H9 (cell line): ENCODE measurements around the gene TTC33. TPM values are rescaled to one million over a fixed set of nuclear protein-coding genes. Genes with fewer than 3 reads are reported as not detected.

Experiments used
- DNase-seq: peaks from one replicate; pipeline ENCODE4 v3.0.0-alpha.2; 2017
- H2AFZ ChIP-seq: one replicate; pipeline ENCODE4 v1.6.1; 2013; ENCODE audit warnings: mild to moderate bottlenecking, low read length, control low read depth, moderate library complexity
- H2AK5ac ChIP-seq: 2 replicates; pipeline ENCODE4 v1.6.1; 2013; ENCODE audit warnings: low read length, control low read depth, mixed read lengths; ENCODE audit not compliant: insufficient read length
- H2BK120ac ChIP-seq: one replicate; pipeline ENCODE4 v1.6.1; 2013; ENCODE audit warnings: low read depth, mild to moderate bottlenecking, low read length, control low read depth, inconsistent platforms; ENCODE audit not compliant: poor library complexity, severe bottlenecking
- H2BK12ac ChIP-seq: 2 replicates; pipeline ENCODE4 v1.6.1; 2013; ENCODE audit warnings: low read length, control low read depth, mixed read lengths, low read depth; ENCODE audit not compliant: insufficient read length
- H2BK15ac ChIP-seq: 2 replicates; pipeline ENCODE4 v1.6.1; 2013; ENCODE audit warnings: low read depth, low read length, control low read depth
- H2BK20ac ChIP-seq: one replicate; pipeline ENCODE4 v1.6.1; 2013; ENCODE audit warnings: low read depth, mild to moderate bottlenecking, low read length, control low read depth, inconsistent platforms; ENCODE audit not compliant: poor library complexity, severe bottlenecking
- H2BK5ac ChIP-seq: 2 replicates; pipeline ENCODE4 v1.6.1; 2013; ENCODE audit warnings: low read length, control low read depth, mixed read lengths; ENCODE audit not compliant: insufficient read length
- H3K14ac ChIP-seq: 2 replicates; pipeline ENCODE4 v1.6.1; 2013; ENCODE audit warnings: low read length, control low read depth; ENCODE audit not compliant: insufficient read depth
- H3K18ac ChIP-seq: 2 replicates; pipeline ENCODE4 v1.6.1; 2013; ENCODE audit warnings: low read depth, mild to moderate bottlenecking, mixed read lengths, low read length, control low read depth; ENCODE audit not compliant: insufficient read length
- H3K23ac ChIP-seq: 2 replicates; pipeline ENCODE4 v1.6.1; 2013; ENCODE audit warnings: low read length, control low read depth, mixed read lengths, low read depth; ENCODE audit not compliant: insufficient read length
- H3K23me2 ChIP-seq: 2 replicates; pipeline ENCODE4 v1.6.1; 2013; ENCODE audit warnings: low read depth, mild to moderate bottlenecking, mixed read lengths, low read length, control low read depth; ENCODE audit not compliant: insufficient read length, poor library complexity, severe bottlenecking
- H3K27ac ChIP-seq: 2 replicates; pipeline ENCODE4 v1.5.1; 2013; ENCODE audit warnings: low read length, control low read depth, mixed read lengths, low read depth; ENCODE audit not compliant: insufficient read length
- H3K27me3 ChIP-seq: 2 replicates; pipeline ENCODE4 v1.6.1; 2013; ENCODE audit warnings: low read length, control low read depth, inconsistent platforms; ENCODE audit not compliant: insufficient read depth
- H3K4ac ChIP-seq: 2 replicates; pipeline ENCODE4 v1.6.1; 2013; ENCODE audit warnings: low read depth, mild to moderate bottlenecking, control low read depth, inconsistent platforms, low read length, moderate library complexity
- H3K4me1 ChIP-seq: 2 replicates; pipeline ENCODE4 v1.6.1; 2013; ENCODE audit warnings: low read length, control low read depth, inconsistent platforms; ENCODE audit not compliant: insufficient read depth
- H3K4me2 ChIP-seq: 2 replicates; pipeline ENCODE4 v1.6.1; 2013; ENCODE audit warnings: low read length, control low read depth, mixed read lengths; ENCODE audit not compliant: insufficient read length, insufficient read depth
- H3K56ac ChIP-seq: 2 replicates; pipeline ENCODE4 v1.6.1; 2013; ENCODE audit warnings: low read depth, mild to moderate bottlenecking, mixed read lengths, low read length, control low read depth; ENCODE audit not compliant: insufficient read length
- H3K79me1 ChIP-seq: 2 replicates; pipeline ENCODE4 v1.6.1; 2013; ENCODE audit warnings: low read depth, mild to moderate bottlenecking, moderate library complexity, low read length, control low read depth, inconsistent platforms; ENCODE audit not compliant: insufficient read depth, poor library complexity, severe bottlenecking
- H3K79me2 ChIP-seq: 2 replicates; pipeline ENCODE4 v1.6.1; 2013; ENCODE audit warnings: low read length, control low read depth, inconsistent platforms; ENCODE audit not compliant: insufficient read depth
- H3K9ac ChIP-seq: 2 replicates; pipeline ENCODE4 v1.6.1; 2013; ENCODE audit warnings: low read length, control low read depth, mixed read lengths; ENCODE audit not compliant: insufficient read length; ENCODE audit errors: extremely low read depth
- H3K9me3 ChIP-seq: one replicate; pipeline ENCODE4 v1.6.1; 2013; ENCODE audit warnings: low read depth, low read length, inconsistent platforms; ENCODE audit not compliant: control insufficient read depth
- H3T11ph ChIP-seq: one replicate; pipeline ENCODE4 v1.6.1; 2013; ENCODE audit warnings: mild to moderate bottlenecking, low read length, control low read depth, inconsistent platforms
- H4K20me1 ChIP-seq: one replicate; pipeline ENCODE4 v1.6.1; 2013; ENCODE audit not compliant: control insufficient read depth, insufficient read length, insufficient read depth
- H4K5ac ChIP-seq: 2 replicates; pipeline ENCODE4 v1.6.1; 2013; ENCODE audit warnings: low read depth, mild to moderate bottlenecking, mixed read lengths, low read length, control low read depth; ENCODE audit not compliant: insufficient read length
- H4K8ac ChIP-seq: replicated peaks from 2 replicates; pipeline ENCODE4 v1.6.1; 2013; ENCODE audit warnings: low read length, control low read depth, mixed read lengths, low read depth; ENCODE audit not compliant: insufficient read length
- H4K91ac ChIP-seq: 2 replicates; pipeline ENCODE4 v1.6.1; 2013; ENCODE audit warnings: low read depth, mild to moderate bottlenecking, moderate library complexity, mixed read lengths, low read length, control low read depth; ENCODE audit not compliant: insufficient read length
- H3K27ac Mint-ChIP-seq, 3 experiments: 2 replicates in 2 of 3; 3 replicates in 1 of 3; pipeline ENCODE4 v1.8.0; 2020 to 2021; ENCODE audit warnings: mixed read lengths in 3 of 3, mild to moderate bottlenecking in 1 of 3, moderate library complexity in 1 of 3
- H3K27me3 Mint-ChIP-seq: 2 replicates; pipeline ENCODE4 v1.8.0; 2021; ENCODE audit warnings: low read depth, mild to moderate bottlenecking, moderate library complexity, mixed read lengths
- H3K36me3 Mint-ChIP-seq, 3 experiments: 2 replicates in 2 of 3; 3 replicates in 1 of 3; pipeline ENCODE4 v1.8.0; 2020 to 2021; ENCODE audit warnings: low read depth in 3 of 3, mixed read lengths in 3 of 3; ENCODE audit not compliant: insufficient read depth in 1 of 3
- H3K4me1 Mint-ChIP-seq, 2 experiments: 2 replicates each; pipeline ENCODE4 v1.8.0; 2020; ENCODE audit warnings: mixed read lengths in 2 of 2
- H3K4me3 Mint-ChIP-seq, 2 experiments: 2 replicates in 1 of 2; 3 replicates in 1 of 2; pipeline ENCODE4 v1.8.0; 2020 to 2021; ENCODE audit warnings: mild to moderate bottlenecking in 2 of 2, mixed read lengths in 2 of 2, moderate library complexity in 1 of 2
- H3K9me3 Mint-ChIP-seq, 2 experiments: 2 replicates in 1 of 2; 3 replicates in 1 of 2; pipeline ENCODE4 v1.8.0; 2020; ENCODE audit warnings: mild to moderate bottlenecking in 2 of 2, mixed read lengths in 2 of 2, moderate library complexity in 1 of 2
- WGBS: extraction: QIAGEN DNeasy Blood & Tissue Kit; methylation state at CpG from one replicate; pipeline ENCODE4 v1.1.7; 2013; ENCODE audit warnings: missing lambda C conversion rate, low lambda C conversion rate, mixed read lengths; ENCODE audit not compliant: insufficient read length; ENCODE audit errors: extremely low coverage; 5-methylcytosine and 5-hydroxymethylcytosine counted together
- total RNA-seq: library from RNA; stranded (reverse); gene quantifications from 2 replicates; pipeline ENCODE4 v1.2.1, GENCODE V29; 2021
- TF ChIP-seq, protein P1 (sequence below): fragments of 200-600 bp; sonication (generic); conservative IDR thresholded peaks from 3 replicates; pipeline ENCODE4 v1.8.0; 2021; ENCODE audit warnings: antibody characterized with exemption, mild to moderate bottlenecking

TTC33 gene
- total RNA-seq, 1 experiment from 2014 or later, result 7.3 TPM

DNA sequence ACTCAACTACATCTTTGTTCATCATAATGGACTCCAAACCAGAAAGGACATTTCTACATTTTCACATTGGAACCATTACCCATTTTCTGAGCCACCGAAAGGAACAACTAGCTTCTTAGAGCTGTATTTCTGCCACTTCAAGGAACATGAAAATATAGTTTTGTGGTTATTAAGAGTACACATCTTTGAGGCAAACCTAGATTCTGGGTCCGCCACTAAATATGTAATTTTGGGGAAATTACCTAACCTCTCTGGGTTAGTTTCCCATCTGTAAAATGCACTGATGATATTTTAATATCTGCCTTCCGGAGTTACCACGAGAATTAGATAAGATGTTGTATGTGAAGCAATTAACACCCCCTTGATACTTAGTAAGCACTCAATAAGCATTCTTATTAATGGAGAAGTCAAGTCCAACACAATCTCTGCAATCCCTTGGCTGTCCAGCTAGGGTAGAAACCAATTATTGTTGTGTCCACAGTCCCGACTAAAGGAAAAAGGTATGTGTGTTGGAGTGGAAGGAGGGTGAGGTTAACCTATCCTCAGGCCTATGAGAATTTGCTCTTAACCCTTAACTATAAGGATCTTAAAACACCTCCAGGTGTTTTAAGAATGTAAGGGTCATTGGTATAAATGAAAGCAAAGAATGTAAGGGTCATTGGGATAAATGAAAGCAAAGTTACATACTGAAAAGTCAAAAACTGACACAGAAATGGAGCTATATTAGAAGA lies 170.1 kb downstream of the TTC33 start:
- TF ChIP-seq, protein P1, sequence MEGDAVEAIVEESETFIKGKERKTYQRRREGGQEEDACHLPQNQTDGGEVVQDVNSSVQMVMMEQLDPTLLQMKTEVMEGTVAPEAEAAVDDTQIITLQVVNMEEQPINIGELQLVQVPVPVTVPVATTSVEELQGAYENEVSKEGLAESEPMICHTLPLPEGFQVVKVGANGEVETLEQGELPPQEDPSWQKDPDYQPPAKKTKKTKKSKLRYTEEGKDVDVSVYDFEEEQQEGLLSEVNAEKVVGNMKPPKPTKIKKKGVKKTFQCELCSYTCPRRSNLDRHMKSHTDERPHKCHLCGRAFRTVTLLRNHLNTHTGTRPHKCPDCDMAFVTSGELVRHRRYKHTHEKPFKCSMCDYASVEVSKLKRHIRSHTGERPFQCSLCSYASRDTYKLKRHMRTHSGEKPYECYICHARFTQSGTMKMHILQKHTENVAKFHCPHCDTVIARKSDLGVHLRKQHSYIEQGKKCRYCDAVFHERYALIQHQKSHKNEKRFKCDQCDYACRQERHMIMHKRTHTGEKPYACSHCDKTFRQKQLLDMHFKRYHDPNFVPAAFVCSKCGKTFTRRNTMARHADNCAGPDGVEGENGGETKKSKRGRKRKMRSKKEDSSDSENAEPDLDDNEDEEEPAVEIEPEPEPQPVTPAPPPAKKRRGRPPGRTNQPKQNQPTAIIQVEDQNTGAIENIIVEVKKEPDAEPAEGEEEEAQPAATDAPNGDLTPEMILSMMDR, result no peak
- Mint-ChIP-seq H3K4me3 (no peak overlapping the region), H3K27ac (no peak overlapping the region), H3K4me1 (no peaks in the 10 kb centered on the region), H3K36me3 (no peaks in the 10 kb centered on the region), H3K27me3 (no peaks in the 10 kb centered on the region), H3K9me3 (no peaks in the 10 kb centered on the region)
- no peaks in the 10 kb centered on the region for H3K79me1 ChIP-seq
- H4K5ac ChIP-seq, result no peak overlapping the region
- no peak overlapping the region for H3T11ph ChIP-seq
- no peaks in the 10 kb centered on the region for H4K20me1 ChIP-seq
- no peak overlapping the region for H3K9ac ChIP-seq
- WGBS, result no CpG with 5 or more reads among the region's 5 CpGs
- no peak overlapping the region for H3K56ac ChIP-seq
- no peak overlapping the region for H2BK5ac ChIP-seq
- no peak overlapping the region for H3K14ac ChIP-seq
- H2BK15ac ChIP-seq, result no peak overlapping the region
- no peak overlapping the region for H2BK20ac ChIP-seq
- no peak overlapping the region for H3K23ac ChIP-seq
- no peak overlapping the region for H4K91ac ChIP-seq
- no peak overlapping the region for H4K8ac ChIP-seq
- no peak overlapping the region for H3K18ac ChIP-seq
- no peaks in the 10 kb centered on the region for H3K4me1 ChIP-seq
- H2BK12ac ChIP-seq, result no peak overlapping the region
- H3K4ac ChIP-seq, result no peak overlapping the region
- no peaks in the 10 kb centered on the region for H3K9me3 ChIP-seq
- H2BK120ac ChIP-seq, result no peak overlapping the region
- no peak for DNase-seq
- H3K23me2 ChIP-seq, result no peaks in the 10 kb centered on the region
- H3K79me2 ChIP-seq, result no peaks in the 10 kb centered on the region
- H3K27ac ChIP-seq, result no peak overlapping the region
- no peaks in the 10 kb centered on the region for H3K27me3 ChIP-seq
- H3K4me2 ChIP-seq, result no peak overlapping the region
- H2AK5ac ChIP-seq, result no peak overlapping the region
- no peak overlapping the region for H2AFZ ChIP-seq
